GM23248 (cell line): ENCODE results near the gene B4GALT2.

Experiments
- EZH2 ChIP-seq: fragments of 200-600 bp; sonication (generic); IDR thresholded peaks from 2 replicates; pipeline ENCODE4 v1.6.1; 2018; ENCODE audit warnings: antibody characterized with exemption, mild to moderate bottlenecking; ENCODE audit not compliant: insufficient read depth, poor library complexity, severe bottlenecking
- EZH2phosphoT487 ChIP-seq: fragments of 200-600 bp; sonication (generic); IDR thresholded peaks from 2 replicates; pipeline ENCODE4 v1.6.1; 2018; ENCODE audit warnings: antibody characterized with exemption, moderate library complexity, mild to moderate bottlenecking, low read depth; ENCODE audit not compliant: insufficient read depth

DNA sequence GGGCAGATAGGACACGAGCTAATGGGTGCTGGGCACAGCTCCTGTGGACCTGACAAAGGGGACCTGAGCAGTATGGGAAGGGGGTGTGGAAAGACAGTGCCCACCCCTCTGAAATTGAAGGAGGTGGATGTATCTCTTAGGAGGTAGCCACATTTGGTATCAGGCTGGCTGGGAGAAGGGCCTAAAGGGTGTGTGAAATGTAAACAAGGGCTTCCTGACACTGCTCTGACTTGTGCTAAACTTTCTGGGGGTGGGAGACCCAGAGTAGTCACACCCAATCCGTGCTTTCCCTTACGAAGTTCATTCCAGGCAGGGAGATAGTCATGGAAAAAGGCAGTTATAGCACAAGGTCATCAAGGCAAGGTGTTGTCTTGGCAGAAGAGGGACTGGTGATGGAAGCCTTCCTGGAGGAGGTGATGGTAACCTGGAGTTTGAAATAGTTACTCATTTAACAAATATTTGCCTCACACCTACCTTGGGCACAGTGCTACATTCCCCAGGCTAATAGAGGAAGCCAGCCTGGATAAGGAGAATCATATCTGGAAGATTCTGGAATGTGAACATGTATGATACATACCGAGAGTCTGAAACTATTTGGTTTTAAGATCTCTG lies 7.1 kb downstream of the B4GALT2 start:
- no peak for TF ChIP-seq EZH2
- no peak for TF ChIP-seq EZH2phosphoT487
